Stimulated activated CD4-positive, alpha-beta T cell treated with anti-CD3 and anti-CD28 coated beads, Interleukin-12 subunit alpha, Interleukin-12 subunit beta, amount 100 ng/mL, for 24 hours (primary cell): Measurements from ENCODE around the gene CLIC5.

ENCODE experiments used
- DNase-seq, 2 experiments: peaks; one replicate each; pipeline ENCODE4 v3.0.0-alpha.2; 2020; ENCODE audit warnings: low read depth in 2 of 2

The CLIC5 gene

DNA sequence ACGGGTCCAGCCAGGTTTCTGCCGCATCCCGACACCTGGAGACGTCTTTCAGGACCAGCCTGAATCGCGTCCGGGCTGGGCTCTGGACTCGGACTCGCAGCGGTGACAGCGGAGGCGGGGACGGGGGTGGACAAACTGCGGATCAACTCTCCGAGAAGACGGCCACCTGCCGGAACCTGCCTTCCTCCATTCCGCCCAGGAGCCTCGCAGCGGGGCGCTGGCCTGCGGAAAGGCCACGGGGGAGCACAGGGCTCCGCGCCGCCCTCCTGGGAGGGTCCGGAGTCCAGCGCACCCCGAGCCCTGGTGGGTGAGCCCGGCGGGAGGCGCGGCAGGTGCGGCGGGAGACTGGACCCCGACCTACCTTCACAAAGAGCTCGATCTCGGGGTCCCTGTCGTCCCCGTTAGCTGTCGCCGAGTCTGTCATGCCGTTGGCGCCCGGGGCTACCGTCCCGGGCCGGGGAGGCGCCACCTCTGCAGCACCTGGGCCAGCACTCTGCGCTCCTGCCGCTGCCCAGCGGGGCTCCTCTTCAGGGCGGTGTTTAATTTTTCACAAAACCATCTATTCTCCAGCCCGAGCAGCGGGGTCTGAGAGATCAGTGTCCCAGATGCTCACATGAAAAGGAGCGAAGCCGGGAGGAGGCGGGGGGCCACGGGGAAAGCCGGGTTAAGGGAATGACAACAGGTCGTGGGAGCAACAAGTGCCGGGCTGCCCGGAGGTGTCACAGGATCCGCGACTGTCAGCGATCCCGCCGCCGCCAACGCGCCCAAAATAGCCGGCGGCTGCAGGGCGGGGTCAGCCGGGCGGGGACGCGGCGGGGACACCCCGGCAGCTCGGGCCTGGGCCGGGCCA, at the start of gene CLIC5:
CLIC5 (minus strand) TSS at position 742 of the 850 bp plus-strand sequence; CDS start at position 424, 318 bp downstream.
- DNase-seq, result peak in 1 of 2 experiments; percentile 19

- no peak for DNase-seq
Measured at GRCh38 chr6:46062991-46063390, 47.3 kb upstream of the CLIC5 start.

DNA sequence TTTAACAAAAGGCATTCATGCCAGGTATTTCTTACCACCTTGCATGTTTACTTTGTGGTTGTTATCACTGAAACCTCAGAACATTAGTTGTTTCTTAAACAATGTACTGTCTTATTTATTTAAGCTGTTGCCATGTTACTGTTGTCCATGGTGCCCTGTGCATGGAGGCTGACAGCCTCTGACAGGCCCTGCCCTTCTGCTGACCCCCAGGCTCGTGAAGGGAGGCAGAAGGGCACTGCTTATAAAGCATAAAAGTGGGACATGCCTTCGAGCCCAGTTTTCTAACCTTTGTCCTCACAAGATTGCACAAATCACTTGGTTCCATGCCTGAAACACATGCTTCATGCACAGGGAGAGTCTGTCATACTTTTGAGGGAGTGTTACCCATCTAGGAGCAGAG, 46.7 kb upstream of the CLIC5 start:
- no peak for DNase-seq

GRCh38 chr6:46061497-46061896, 45.8 kb upstream of the CLIC5 start:
- DNase-seq, result no peak

DNA sequence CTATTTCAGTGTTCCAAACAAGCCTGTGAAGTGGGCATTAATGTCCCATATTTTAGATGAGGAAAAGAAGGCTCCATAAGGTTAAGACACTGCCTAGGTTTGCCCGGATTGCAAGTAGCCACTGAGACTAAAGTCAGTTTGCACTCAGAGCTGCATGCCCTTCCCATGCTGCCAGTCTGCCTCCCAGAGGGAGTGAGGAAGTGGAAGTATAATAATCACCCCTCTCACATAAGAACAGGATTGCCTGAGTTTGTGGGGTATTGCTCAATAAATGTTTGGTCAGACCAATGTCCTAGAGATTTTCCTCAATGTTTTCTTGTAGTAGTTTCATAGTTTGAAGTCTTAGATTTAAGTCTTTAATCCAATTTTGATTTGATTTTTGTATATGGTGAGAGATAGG, 43.9 kb upstream of the CLIC5 start:
- DNase-seq, result no peak

DNA sequence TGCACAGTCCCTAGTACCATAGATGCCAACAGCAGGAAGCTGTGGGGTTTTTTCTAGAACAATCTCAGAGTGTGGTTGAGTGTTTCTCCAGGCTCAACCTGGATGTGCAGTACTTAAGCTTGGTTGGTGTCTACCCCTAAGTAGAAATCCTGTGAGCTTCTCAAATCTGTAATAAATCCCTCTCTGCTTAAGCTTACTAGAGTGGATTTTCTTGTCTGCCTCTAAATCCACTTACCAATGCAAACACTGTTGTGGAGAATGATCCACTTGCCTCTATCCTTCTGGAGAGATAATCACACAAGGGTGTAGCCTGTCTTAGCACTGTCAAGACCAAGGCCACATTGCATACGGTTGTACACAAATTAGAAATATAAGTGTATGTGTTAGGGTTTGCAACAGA, 43.3 kb upstream of the CLIC5 start:
- DNase-seq, result no peak

- no peak for DNase-seq
Measured at GRCh38 chr6:46057792-46058191, 42.1 kb upstream of the CLIC5 start.

DNA sequence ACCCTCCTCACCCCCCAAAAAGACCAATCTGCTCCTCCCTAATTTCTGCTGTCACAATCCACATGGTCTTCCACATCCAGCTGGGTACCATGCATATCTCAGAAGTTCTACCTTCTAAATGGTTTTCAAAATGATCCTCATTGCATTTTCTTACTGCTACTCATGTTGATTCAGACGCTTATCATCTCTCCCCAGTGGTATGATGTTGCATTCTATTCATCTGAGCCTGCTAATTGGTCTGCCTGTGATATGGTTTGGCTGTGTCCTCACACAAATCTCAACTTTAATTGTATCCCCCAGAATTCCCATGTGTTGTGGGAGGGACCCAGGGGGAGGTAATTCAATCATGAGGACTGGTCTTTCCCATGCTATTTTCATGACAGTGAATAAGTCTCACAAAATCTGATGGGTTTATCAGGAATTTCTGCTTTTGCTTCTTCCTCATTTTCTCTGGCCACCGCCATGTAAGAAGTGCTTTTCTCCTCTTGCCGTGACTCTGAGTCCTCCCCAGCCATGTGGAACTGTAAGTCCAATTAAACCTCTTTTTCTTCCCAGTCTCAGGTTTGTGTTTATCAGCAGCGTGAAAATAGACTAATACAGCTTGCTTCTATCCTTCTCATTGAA, 41.4 kb upstream of the CLIC5 start:
- DNase-seq, result no peak

DNA sequence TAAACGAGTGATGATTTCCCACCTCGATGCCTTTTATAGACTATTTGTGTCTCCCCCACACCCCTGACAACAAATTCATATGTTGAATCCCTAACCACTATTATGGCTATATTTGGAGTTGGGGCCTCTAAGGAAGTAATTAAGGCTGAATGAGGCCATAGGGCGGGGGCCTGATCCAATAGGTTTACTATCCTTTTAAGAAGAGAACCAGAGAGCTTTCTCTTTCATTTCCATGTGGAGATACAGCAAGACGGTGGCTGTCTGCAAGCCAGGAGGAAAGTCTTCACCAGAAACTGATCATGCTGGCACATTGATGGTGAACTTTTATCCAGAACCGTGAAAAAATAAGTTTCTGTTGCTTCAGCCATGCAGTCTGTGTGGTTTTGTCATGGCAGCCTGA, 38.9 kb upstream of the CLIC5 start:
- DNase-seq, result no peak

GRCh38 chr6:46053039-46053933, 37.6 kb upstream of the CLIC5 start:
- DNase-seq, result no peak

- no peak for DNase-seq
Measured at GRCh38 chr6:46052479-46052878, 36.8 kb upstream of the CLIC5 start.

DNA sequence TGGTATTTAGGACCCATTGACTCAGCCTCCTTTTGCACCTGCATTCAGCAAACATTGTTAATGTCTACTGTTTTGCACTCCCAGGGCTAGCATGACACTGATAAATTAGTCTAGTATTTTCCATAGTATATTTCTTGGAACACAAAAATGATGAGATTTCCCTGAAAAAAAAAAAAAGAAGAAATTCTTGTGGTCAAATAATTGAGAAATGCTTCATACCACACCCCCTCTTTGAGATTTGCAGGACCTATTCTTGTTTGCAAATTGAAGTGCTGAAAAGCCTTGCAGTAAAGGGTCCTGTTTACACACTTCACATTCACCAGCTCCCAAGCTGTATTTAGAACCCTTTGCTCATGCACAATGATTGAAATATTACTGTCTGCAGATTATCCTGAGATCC, 36.3 kb upstream of the CLIC5 start:
- DNase-seq, result no peak

- DNase-seq, result no peak
Measured at GRCh38 chr6:46050845-46051405, 35.3 kb upstream of the CLIC5 start.

DNA sequence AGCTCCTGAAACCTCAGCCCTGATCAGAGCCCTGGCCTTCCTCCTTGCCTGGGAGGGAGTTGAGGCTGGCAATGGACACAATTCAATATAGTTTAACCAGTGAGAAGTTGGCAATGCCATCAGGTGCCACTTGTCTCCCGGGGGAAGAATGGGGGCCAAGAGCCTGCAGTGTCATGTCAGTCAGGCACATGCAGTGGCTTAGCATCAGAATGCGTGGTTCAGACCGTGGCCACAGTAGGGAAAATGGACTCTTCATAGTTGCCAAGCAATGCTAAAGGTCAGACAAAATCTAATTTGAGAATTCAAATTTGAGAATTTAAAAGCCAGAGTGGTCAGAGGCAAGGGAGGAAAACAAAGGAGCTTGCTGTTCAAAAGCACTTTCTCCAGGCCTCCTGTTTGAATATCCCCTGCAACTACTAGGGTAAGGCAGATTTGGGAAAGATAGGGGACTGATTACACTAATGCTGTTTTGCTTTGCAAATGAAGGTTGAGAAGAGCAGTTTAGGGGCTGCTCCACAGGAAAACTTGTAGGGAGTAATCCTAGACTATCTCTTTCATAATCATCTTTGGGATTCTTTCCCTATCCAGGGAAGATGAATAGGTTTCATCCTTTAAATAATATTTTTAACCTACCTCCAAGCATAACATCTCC, 33.1 kb upstream of the CLIC5 start:
- DNase-seq, result no peak

DNA sequence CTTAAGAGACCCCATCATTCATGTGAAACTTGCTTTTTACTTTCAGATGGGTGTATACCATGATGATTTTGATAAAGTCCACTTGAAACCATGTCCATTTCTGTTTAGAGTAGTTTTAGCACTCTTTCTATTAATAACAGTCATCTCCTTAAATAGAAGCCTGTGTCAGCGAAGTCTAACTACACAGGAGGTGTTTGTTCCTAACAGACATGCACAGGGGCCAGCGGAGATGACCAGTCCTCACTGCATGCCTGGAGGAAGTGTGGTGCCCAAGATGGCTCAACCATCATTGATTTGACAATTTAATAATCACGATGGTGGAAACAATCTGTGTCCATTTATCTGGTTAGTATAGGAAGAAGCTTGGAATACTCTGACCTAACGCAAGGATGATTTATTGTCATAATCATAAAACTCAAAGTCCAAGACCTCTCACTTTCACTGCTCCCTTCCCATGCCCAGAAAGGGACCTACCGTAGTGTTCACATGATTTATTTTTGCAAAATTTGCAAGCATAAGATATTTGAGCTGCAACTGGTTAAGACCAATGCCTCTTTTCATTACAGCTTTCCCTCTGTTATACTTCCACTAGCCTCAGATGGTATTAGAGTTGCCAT, 31.0 kb upstream of the CLIC5 start:
- DNase-seq, result no peak

GRCh38 chr6:46044881-46045617, 29.4 kb upstream of the CLIC5 start:
- no peak for DNase-seq

GRCh38 chr6:46042355-46042999, 26.8 kb upstream of the CLIC5 start:
- DNase-seq, result no peak

DNA sequence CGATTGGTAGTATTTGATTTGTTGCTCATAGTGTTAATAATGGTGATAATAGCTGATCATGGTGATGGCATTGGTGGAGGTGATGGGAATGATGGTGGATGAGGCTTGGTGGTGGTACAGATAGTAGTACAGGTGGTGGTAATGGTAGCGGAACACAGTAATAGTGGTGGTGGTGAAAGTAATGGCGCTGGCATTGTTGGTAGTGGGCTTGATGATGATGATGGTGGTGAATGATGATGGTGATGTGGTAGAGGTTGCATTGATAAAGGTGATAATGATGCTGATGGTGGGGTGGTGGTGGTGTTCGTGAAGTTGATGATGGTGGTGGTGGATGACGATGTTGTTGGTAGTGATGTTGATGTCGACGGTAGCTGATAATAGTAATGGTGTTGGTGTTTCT, 24.6 kb upstream of the CLIC5 start:
- no peak for DNase-seq

- DNase-seq, result no peak
Measured at GRCh38 chr6:46039646-46040045, 24.0 kb upstream of the CLIC5 start.

DNA sequence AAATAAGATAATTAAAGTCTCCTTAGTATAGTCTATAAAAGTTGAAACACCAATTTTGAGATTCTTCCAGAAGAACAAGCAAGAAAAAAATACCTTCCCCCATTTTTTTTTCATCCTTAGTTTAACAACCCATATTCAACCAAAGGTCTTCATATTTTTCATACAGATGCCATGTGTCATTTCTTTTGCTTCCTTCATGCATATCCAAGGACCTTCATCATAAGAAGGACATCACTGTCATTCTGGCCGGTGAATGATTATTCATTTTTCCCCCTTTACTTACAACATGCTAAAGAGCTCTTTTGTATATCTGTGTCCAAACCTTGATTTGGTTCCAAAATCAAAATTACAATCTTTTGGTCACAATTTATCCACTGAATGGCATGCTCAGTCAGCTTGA, 21.3 kb upstream of the CLIC5 start:
- no peak for DNase-seq
